ENCODE measurements around the gene FOXO6. TPM values are rescaled to one million over a fixed set of nuclear protein-coding genes. Genes with fewer than 3 reads are reported as not detected.

Gene FOXO6
- total RNA-seq, 4 donors from 2014 or later = 0.14 to 4.1 TPM; not detected in 2

DNA sequence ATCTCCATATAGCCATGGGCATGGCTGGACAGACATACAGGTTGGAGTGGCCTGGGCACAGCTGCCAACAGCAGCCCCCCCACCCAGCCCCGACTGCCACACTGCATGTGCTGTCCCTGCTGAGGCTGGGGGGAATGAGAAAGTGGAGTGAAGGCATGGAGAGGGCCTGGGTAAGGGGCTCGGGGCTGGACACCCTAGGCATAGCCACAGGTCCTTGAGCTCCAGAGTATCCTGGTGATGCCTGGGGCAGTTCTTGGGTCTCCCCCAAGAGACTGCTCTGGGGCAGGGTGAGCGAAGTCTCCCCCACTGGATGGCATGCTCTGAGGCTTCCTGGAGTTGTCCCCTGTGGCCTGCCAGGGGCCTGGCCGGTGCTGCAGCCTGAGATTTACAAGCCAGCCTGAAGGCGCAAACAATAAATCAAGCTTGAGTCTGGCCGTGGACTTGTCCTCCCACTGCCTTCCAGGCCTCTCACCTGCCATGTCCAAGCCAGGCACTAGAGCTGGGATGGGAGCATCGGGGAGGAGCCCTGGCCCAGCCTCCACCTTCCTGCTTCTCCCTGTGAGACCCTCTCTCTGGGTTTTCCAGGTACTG is 53.6 kb downstream of the FOXO6 start:
- Histone ChIP-seq H3K27ac (no peak overlapping the region), H3K9me3 (no peaks in the 10 kb centered on the region), H3K27me3 (peaks cover 11% of the 10 kb centered on the region), H3K36me3 (no peaks in the 10 kb centered on the region), H3K4me3 (no peak overlapping the region), H3K4me1 (peaks cover 0 to 21% (median 6%) of the 10 kb centered on the region in 4 donors)
- in situ Hi-C loops (cut with MboI; ENCODE audit: low pct_ligation_motif_present in 1 of 4, low pct_unique_long_range_greater_than_20kb in 1 of 4, low sequenced_read_pairs in 3 of 4) (loop anchor here (10.0 kb wide), 3 partner anchors 90 to 150 kb away; no protein-coding TSS in a partner anchor), intact Hi-C loops (cut with DNase I; ENCODE audit: low total_unique reads) (loop anchor here (2.0 to 5.0 kb wide), 2 partner anchors 133 to 146 kb away; no protein-coding TSS in a partner anchor)
- no peak for DNase-seq
- TF ChIP-seq POLR2AphosphoS5 (IDR thresholded peaks at IDR 0.05) = no peak
- TF ChIP-seq, protein P1, sequence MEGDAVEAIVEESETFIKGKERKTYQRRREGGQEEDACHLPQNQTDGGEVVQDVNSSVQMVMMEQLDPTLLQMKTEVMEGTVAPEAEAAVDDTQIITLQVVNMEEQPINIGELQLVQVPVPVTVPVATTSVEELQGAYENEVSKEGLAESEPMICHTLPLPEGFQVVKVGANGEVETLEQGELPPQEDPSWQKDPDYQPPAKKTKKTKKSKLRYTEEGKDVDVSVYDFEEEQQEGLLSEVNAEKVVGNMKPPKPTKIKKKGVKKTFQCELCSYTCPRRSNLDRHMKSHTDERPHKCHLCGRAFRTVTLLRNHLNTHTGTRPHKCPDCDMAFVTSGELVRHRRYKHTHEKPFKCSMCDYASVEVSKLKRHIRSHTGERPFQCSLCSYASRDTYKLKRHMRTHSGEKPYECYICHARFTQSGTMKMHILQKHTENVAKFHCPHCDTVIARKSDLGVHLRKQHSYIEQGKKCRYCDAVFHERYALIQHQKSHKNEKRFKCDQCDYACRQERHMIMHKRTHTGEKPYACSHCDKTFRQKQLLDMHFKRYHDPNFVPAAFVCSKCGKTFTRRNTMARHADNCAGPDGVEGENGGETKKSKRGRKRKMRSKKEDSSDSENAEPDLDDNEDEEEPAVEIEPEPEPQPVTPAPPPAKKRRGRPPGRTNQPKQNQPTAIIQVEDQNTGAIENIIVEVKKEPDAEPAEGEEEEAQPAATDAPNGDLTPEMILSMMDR (IDR thresholded peaks at IDR 0.05) = no peak
- no peak for TF ChIP-seq POLR2A (IDR thresholded peaks at IDR 0.05)
- no peak for TF ChIP-seq EP300 (IDR thresholded peaks at IDR 0.05; ENCODE audit: low read depth)
- 86% methylated on average over 7 of the region's 7 CpGs; no CpG with 5 or more reads in 1 of the 2 donors for WGBS, 2 donors (ENCODE audit: low coverage in 1 of 2)

DNA sequence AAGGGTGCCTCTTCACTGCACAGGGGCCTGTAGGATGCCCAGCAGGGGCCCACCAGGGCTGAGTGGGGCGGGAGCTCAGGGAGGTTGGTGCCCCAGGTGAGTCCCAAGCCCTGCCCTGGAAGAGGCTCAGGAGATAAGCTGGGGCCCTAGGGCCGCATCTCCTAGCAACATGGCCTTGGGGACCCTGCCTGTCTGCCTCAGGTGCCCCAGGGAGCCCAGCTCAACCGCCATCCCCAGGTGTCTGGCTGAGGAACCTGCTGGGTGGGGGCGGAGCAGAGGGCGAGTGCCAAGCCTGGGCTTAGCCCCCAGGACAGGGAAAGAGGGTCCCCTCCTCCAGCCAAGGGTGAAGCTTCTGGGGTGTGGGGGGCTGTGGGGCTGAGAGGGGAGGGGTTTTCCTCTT is 54.8 kb downstream of the FOXO6 start:
- H3K36me3 ChIP-seq = no peaks in the 10 kb centered on the region
- intact Hi-C loops (cut with DNase I; ENCODE audit: low total_unique reads) (loop anchor here (5.0 kb wide), 1 partner anchor 134 kb away; no protein-coding TSS in a partner anchor), in situ Hi-C loops (cut with MboI; ENCODE audit: low pct_ligation_motif_present in 1 of 4, low pct_unique_long_range_greater_than_20kb in 1 of 4, low sequenced_read_pairs in 3 of 4) (loop anchor here (10.0 kb wide), 3 partner anchors 91 to 151 kb away; no protein-coding TSS in a partner anchor)
- no peak for DNase-seq
- WGBS, 2 donors (ENCODE audit: low coverage in 1 of 2) = 82% methylated on average over 2 of the region's 5 CpGs; no CpG with 5 or more reads in 1 of the 2 donors
- H3K4me1 ChIP-seq = peaks cover 0 to 21% (median 6%) of the 10 kb centered on the region in 4 donors
- no peak overlapping the region for H3K4me3 ChIP-seq
- H3K27me3 ChIP-seq = no peaks in the 10 kb centered on the region
- H3K27ac ChIP-seq = no peak overlapping the region
- H3K9me3 ChIP-seq = no peaks in the 10 kb centered on the region
- TF ChIP-seq EP300 (IDR thresholded peaks at IDR 0.05; ENCODE audit: low read depth) = no peak
- TF ChIP-seq POLR2AphosphoS5 (IDR thresholded peaks at IDR 0.05) = no peak
- no peak for TF ChIP-seq POLR2A (IDR thresholded peaks at IDR 0.05)
- TF ChIP-seq, protein P1 (IDR thresholded peaks at IDR 0.05) = no peak

DNA sequence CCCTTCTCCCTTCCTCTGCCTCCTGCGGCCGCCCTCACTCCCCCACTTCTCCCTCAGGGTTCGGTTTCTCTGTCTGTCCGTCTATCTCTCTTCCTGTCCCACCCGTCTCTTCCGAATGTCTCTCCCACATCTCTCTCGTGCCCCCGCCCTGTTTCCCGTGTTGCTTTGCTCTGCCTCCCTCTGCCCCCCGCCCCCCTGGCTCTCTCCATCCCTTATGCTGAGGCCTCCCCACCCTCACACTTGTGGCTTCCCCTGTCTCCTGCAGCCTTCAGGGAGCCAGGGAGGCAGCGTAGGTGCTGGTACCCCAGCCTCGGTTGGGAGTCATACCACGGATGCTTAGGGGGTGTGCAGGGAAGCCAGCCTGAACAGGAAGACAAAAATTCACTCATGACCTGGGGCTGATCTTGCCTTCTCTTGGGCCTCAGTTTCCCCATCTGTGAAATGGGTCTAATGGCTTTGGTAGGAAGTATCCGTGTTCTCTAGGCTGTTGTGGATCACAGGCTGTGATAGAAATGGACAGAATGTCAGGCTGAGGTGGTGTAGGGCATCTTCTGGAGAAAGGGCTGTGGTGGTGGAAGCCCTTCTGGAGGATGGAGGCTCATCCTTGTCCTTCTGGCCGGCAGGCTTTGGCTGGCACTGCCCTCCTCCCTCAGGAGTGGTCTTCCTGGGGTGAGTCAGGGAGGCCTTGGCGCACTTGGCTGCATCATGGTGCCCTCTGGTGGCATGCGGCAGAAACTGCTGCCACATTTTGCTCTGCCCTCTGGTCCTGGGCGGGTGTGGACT is 55.5 kb downstream of the FOXO6 start:
- TF ChIP-seq POLR2AphosphoS5 (IDR thresholded peaks at IDR 0.05) = no peak
- TF ChIP-seq, protein P1 (IDR thresholded peaks at IDR 0.05) = peak; percentile 87 to 94 (median 92)
- intact Hi-C loops (cut with DNase I; ENCODE audit: low total_unique reads) = loop anchor here (5.0 kb wide), 1 partner anchor 134 kb away; no protein-coding TSS in a partner anchor
- 59% methylated on average over 18 of the region's 18 CpGs; no CpG with 5 or more reads in 1 of the 2 donors for WGBS, 2 donors (ENCODE audit: low coverage in 1 of 2)

GRCh38 chr1:41417335-41417682 is 56.1 kb downstream of the FOXO6 start:
- in situ Hi-C loops (cut with MboI; ENCODE audit: low pct_ligation_motif_present in 1 of 4, low pct_unique_long_range_greater_than_20kb in 1 of 4, low sequenced_read_pairs in 3 of 4) (loop anchor here (10.0 kb wide), 3 partner anchors 93 to 153 kb away; no protein-coding TSS in a partner anchor), intact Hi-C loops (cut with DNase I; ENCODE audit: low total_unique reads) (loop anchor here (5.0 kb wide), 1 partner anchor 135 kb away; no protein-coding TSS in a partner anchor)
- no peak for DNase-seq
- no peaks in the 10 kb centered on the region for H3K9me3 ChIP-seq
- no peak overlapping the region for H3K27ac ChIP-seq
- no peak overlapping the region for H3K4me3 ChIP-seq
- no peaks in the 10 kb centered on the region for H3K36me3 ChIP-seq
- no peak for TF ChIP-seq POLR2AphosphoS5 (IDR thresholded peaks at IDR 0.05)
- TF ChIP-seq, protein P1 (IDR thresholded peaks at IDR 0.05) = peak in 1 of 5 experiments; percentile 30
- peaks cover 0 to 21% (median 6%) of the 10 kb centered on the region in 4 donors for H3K4me1 ChIP-seq
- WGBS, 2 donors (ENCODE audit: low coverage in 1 of 2) = 14 to 44% methylated on average over 1 of the region's 1 CpG
- H3K27me3 ChIP-seq = no peaks in the 10 kb centered on the region

More for the DNA sequence above, 55.5 kb downstream of the FOXO6 start:
- Histone ChIP-seq H3K4me1 (peaks cover 0 to 21% (median 6%) of the 10 kb centered on the region in 4 donors), H3K27ac (no peak overlapping the region), H3K27me3 (no peaks in the 10 kb centered on the region), H3K36me3 (no peaks in the 10 kb centered on the region), H3K4me3 (no peak overlapping the region), H3K9me3 (no peaks in the 10 kb centered on the region)
- in situ Hi-C loops (cut with MboI; ENCODE audit: low pct_ligation_motif_present in 1 of 4, low pct_unique_long_range_greater_than_20kb in 1 of 4, low sequenced_read_pairs in 3 of 4) = loop anchor here (10.0 kb wide), 3 partner anchors 92 to 152 kb away; no protein-coding TSS in a partner anchor
- DNase-seq = peak; percentile 63

All from transverse colon (tissue), 4 donors.